Measurements from ENCODE around the gene PTPRM.

The PTPRM gene

DNA sequence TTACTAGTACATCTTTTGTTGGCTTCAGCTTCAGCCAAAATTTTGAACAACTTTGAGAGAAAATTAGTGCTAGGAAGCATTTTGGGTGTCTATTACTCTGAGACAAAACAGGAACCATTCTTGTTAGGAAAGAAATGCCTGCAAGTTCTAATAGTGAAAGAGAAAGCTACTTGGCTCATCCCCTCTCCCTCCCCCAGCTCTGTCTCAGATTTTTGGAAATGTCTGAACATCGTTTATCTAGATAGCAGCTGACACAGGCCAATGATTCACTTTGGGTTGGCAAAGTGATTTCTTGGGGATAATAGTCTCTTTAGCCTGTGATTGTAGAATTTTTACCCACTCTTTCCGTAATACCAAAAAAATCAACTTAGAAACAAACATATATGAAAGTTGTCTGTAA lies 42.3 kb upstream of the PTPRM start:
- H3K27ac Mint-ChIP-seq = no peak overlapping the region
- TF ChIP-seq CTCF (IDR thresholded peaks at IDR 0.05) = no peak
- peaks cover 27% of the 10 kb centered on the region for H3K4me1 Mint-ChIP-seq
- DNase-seq = no peak
- H3K9me3 Mint-ChIP-seq = peaks cover 6% of the 10 kb centered on the region
- H3K4me3 Mint-ChIP-seq = no peak overlapping the region
- no peaks in the 10 kb centered on the region for H3K27me3 Mint-ChIP-seq (ENCODE audit: low read depth, poor library complexity)
- no peaks in the 10 kb centered on the region for H3K36me3 Mint-ChIP-seq (ENCODE audit: low read depth)

- Mint-ChIP-seq H3K4me3 (no peak overlapping the region), H3K36me3 (ENCODE audit: low read depth) (no peaks in the 10 kb centered on the region), H3K27ac (no peak overlapping the region), H3K27me3 (ENCODE audit: low read depth, poor library complexity) (peaks cover 5% of the 10 kb centered on the region), H3K9me3 (peaks cover 25% of the 10 kb centered on the region), H3K4me1 (no peaks in the 10 kb centered on the region)
- no peak for DNase-seq
- no peak for TF ChIP-seq CTCF (IDR thresholded peaks at IDR 0.05)
Observed at GRCh38 chr18:7532942-7533341, 34.2 kb upstream of the PTPRM start.

GRCh38 chr18:7535436-7536205 lies 31.5 kb upstream of the PTPRM start:
- H3K4me1 Mint-ChIP-seq = no peaks in the 10 kb centered on the region
- no peak overlapping the region for H3K4me3 Mint-ChIP-seq
- H3K27ac Mint-ChIP-seq = no peak overlapping the region
- H3K36me3 Mint-ChIP-seq (ENCODE audit: low read depth) = no peaks in the 10 kb centered on the region
- no peak for DNase-seq
- H3K9me3 Mint-ChIP-seq = peaks cover 15% of the 10 kb centered on the region
- TF ChIP-seq CTCF (IDR thresholded peaks at IDR 0.05) = no peak
- peaks cover 5% of the 10 kb centered on the region for H3K27me3 Mint-ChIP-seq (ENCODE audit: low read depth, poor library complexity)

DNA sequence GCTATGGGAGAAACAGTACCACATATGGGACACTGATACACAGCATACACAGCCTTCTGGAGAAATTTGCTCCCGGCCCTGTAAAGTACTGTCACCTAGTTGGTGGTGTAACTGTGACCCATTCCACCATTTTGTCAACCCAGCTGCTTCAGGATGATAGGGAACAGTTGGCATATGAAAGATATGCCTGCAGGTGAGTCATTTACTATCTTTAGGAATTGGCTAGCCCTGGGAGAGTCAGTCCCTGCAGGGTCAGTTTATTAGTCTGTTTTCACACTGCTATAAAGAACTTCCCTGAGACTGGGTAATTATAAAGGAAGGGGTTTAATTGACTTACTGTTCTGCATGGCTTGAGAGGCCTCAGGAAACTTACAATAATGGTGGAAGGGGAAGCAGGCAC lies 30.0 kb upstream of the PTPRM start:
- TF ChIP-seq CTCF (IDR thresholded peaks at IDR 0.05) = no peak
- H3K9me3 Mint-ChIP-seq = peaks cover 4% of the 10 kb centered on the region
- DNase-seq = no peak
- peaks cover 7% of the 10 kb centered on the region for H3K27me3 Mint-ChIP-seq (ENCODE audit: low read depth, poor library complexity)
- H3K36me3 Mint-ChIP-seq (ENCODE audit: low read depth) = no peaks in the 10 kb centered on the region
- H3K4me3 Mint-ChIP-seq = no peak overlapping the region
- no peak overlapping the region for H3K27ac Mint-ChIP-seq
- H3K4me1 Mint-ChIP-seq = no peaks in the 10 kb centered on the region

DNA sequence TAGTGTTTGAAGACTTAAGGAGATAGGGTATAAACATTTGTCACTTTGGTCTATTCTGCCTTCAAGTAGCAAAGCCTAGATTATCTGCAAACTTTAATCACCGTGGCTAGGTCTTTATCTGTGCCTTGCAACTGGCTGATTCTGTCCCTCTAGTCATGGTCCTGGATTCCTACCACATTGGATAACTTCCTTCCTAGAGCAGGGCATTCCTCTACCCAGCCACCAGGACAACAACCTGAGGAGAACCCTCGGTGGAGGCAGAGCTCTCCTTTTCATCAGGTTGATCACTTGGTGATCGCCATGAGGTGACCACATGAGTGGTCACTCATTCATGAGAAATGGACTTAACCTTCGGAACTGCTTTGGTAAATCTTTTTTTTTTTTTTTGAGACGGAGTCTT lies 25.3 kb upstream of the PTPRM start:
- Mint-ChIP-seq H3K4me3 (no peak overlapping the region), H3K27ac (no peak overlapping the region), H3K4me1 (peaks cover 8% of the 10 kb centered on the region), H3K27me3 (ENCODE audit: low read depth, poor library complexity) (peaks cover 2% of the 10 kb centered on the region), H3K9me3 (peaks cover 4% of the 10 kb centered on the region), H3K36me3 (ENCODE audit: low read depth) (no peaks in the 10 kb centered on the region)
- TF ChIP-seq CTCF (IDR thresholded peaks at IDR 0.05) = no peak
- DNase-seq = no peak

DNA sequence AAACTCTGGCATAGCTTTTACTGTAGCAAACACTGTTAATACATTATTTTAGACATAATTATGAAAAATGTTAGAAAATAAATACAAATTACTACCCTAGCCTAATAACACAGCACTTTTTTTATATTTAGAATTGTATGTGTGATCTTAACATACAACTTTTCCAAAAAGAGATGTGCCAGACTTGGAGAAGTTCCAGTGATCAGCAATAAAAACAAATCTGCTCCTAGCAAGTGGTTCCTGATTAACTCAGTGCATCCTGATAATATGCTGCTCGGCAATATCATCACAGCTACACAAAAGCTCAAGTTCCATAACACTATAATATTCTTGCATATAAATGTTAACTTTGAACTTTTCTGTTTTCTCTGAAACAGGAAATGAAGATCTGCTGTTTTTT lies 22.4 kb upstream of the PTPRM start:
- no peak for DNase-seq
- Mint-ChIP-seq H3K9me3 (no peaks in the 10 kb centered on the region), H3K4me3 (no peak overlapping the region), H3K36me3 (ENCODE audit: low read depth) (no peaks in the 10 kb centered on the region), H3K4me1 (peaks cover 25% of the 10 kb centered on the region), H3K27ac (no peak overlapping the region), H3K27me3 (ENCODE audit: low read depth, poor library complexity) (peaks cover 2% of the 10 kb centered on the region)
- TF ChIP-seq CTCF (IDR thresholded peaks at IDR 0.05) = no peak
